ENCODE data around the gene RPH3AL. TPM values are rescaled to one million over a fixed set of nuclear protein-coding genes. Genes with fewer than 3 reads are reported as not detected.
"Not testable (repeated sequence)": the region's sequence is repeated elsewhere in the genome, so short reads cannot be mapped to it uniquely, and the experiment has no call there.

RPH3AL gene
- total and polyA plus RNA-seq, 4 experiments from 2014 or later, result 1.7 to 5.9 (median 4.0) TPM

- peaks cover 0 to 5% (median 4%) of the 10 kb centered on the region in 4 donors for H3K4me1 Mint-ChIP-seq
- H3K27ac Mint-ChIP-seq, result no peak overlapping the region
- no peaks in the 10 kb centered on the region for H3K36me3 ChIP-seq (ENCODE audit: insufficient read depth, low read length)
- no peak overlapping the region for H3K4me3 ChIP-seq (ENCODE audit: low read length in 2 of 2)
- H3K27ac ChIP-seq (ENCODE audit: low read depth, low read length), result no peak overlapping the region
- ChIA-PET CTCF (ENCODE audit: partially characterized antibody) (interaction anchor here (0.7 to 1.6 kb wide), 2 partner anchors 10 to 14 kb away, joined by 3 to 5 read pairs; no protein-coding TSS in a partner anchor), POLR2A (ENCODE audit: partially characterized antibody) (no interaction called here)
- no peaks in the 10 kb centered on the region for H3K9me3 ChIP-seq (ENCODE audit: control insufficient read depth in 1 of 2, low read length in 2 of 2)
- peaks cover 0 to 4% (median 0%) of the 10 kb centered on the region in 8 donors for H3K9me3 Mint-ChIP-seq
- intact Hi-C loops (cut with micrococcal nuclease), result no loop called here
- no peaks in the 10 kb centered on the region for H3K4me1 ChIP-seq (ENCODE audit: insufficient read depth, low read length)
- H3K4me3 Mint-ChIP-seq, result peak overlapping the region in 1 of 8 donors; percentile 37
- H3K27me3 Mint-ChIP-seq, result peaks cover 8 to 31% of the 10 kb centered on the region in 2 donors
- DNase-seq, result no peak
- H3K36me3 Mint-ChIP-seq, result no peaks in the 10 kb centered on the region
- peaks cover 6% of the 10 kb centered on the region for H3K27me3 ChIP-seq (ENCODE audit: insufficient read depth, low read length)
Measured at GRCh38 chr17:177155-177554, 175.5 kb downstream of the RPH3AL start.

GRCh38 chr17:173166-173911, 179.3 kb downstream of the RPH3AL start:
- CTCF ChIA-PET (ENCODE audit: partially characterized antibody), result no interaction called here

GRCh38 chr17:172401-172800, 180.2 kb downstream of the RPH3AL start:
- H3K4me1 Mint-ChIP-seq, result no peaks in the 10 kb centered on the region
- Histone ChIP-seq H3K36me3 (ENCODE audit: insufficient read depth, low read length) (no peaks in the 10 kb centered on the region), H3K4me3 (ENCODE audit: low read length in 2 of 2) (no peak overlapping the region), H3K4me1 (ENCODE audit: insufficient read depth, low read length) (no peaks in the 10 kb centered on the region), H3K27ac (ENCODE audit: low read depth, low read length) (no peak overlapping the region), H3K27me3 (ENCODE audit: insufficient read depth, low read length) (no peaks in the 10 kb centered on the region), H3K9me3 (ENCODE audit: control insufficient read depth in 1 of 2, low read length in 2 of 2) (no peaks in the 10 kb centered on the region)
- ChIA-PET CTCF (ENCODE audit: partially characterized antibody) (no interaction called here), POLR2A (ENCODE audit: partially characterized antibody) (no interaction called here)
- H3K4me3 Mint-ChIP-seq, result no peak overlapping the region
- H3K36me3 Mint-ChIP-seq, result no peaks in the 10 kb centered on the region
- H3K27ac Mint-ChIP-seq, result no peak overlapping the region
- DNase-seq, result no peak
- no peaks in the 10 kb centered on the region for H3K9me3 Mint-ChIP-seq
- intact Hi-C loops (cut with micrococcal nuclease), result no loop called here
- peaks cover 0 to 15% of the 10 kb centered on the region in 2 donors for H3K27me3 Mint-ChIP-seq

More at GRCh38 chr17:173166-173911, 179.3 kb downstream of the RPH3AL start:
- no peaks in the 10 kb centered on the region for H3K4me1 Mint-ChIP-seq
- H3K36me3 Mint-ChIP-seq, result no peaks in the 10 kb centered on the region
- H3K4me3 ChIP-seq (ENCODE audit: low read length in 2 of 2), result no peak overlapping the region
- POLR2A ChIA-PET (ENCODE audit: partially characterized antibody), result no interaction called here
- DNase-seq, result no peak
- H3K27ac ChIP-seq (ENCODE audit: low read depth, low read length), result no peak overlapping the region
- no peaks in the 10 kb centered on the region for H3K9me3 ChIP-seq (ENCODE audit: control insufficient read depth in 1 of 2, low read length in 2 of 2)
- H3K4me1 ChIP-seq (ENCODE audit: insufficient read depth, low read length), result no peaks in the 10 kb centered on the region
- no peak overlapping the region for H3K27ac Mint-ChIP-seq
- H3K27me3 Mint-ChIP-seq, result peaks cover 1 to 24% of the 10 kb centered on the region in 2 donors
- no peaks in the 10 kb centered on the region for H3K9me3 Mint-ChIP-seq
- intact Hi-C loops (cut with micrococcal nuclease), result no loop called here
- H3K27me3 ChIP-seq (ENCODE audit: insufficient read depth, low read length), result no peaks in the 10 kb centered on the region
- no peaks in the 10 kb centered on the region for H3K36me3 ChIP-seq (ENCODE audit: insufficient read depth, low read length)
- H3K4me3 Mint-ChIP-seq, result no peak overlapping the region

- no peaks in the 10 kb centered on the region for H3K27me3 ChIP-seq (ENCODE audit: insufficient read depth, low read length)
- no peak overlapping the region for H3K27ac Mint-ChIP-seq
- no peaks in the 10 kb centered on the region for H3K36me3 Mint-ChIP-seq
- no peaks in the 10 kb centered on the region for H3K9me3 ChIP-seq (ENCODE audit: control insufficient read depth in 1 of 2, low read length in 2 of 2)
- no peak overlapping the region for H3K27ac ChIP-seq (ENCODE audit: low read depth, low read length)
- H3K4me1 ChIP-seq (ENCODE audit: insufficient read depth, low read length), result no peaks in the 10 kb centered on the region
- no peak overlapping the region for H3K4me3 ChIP-seq (ENCODE audit: low read length in 2 of 2)
- DNase-seq, result no peak
- H3K36me3 ChIP-seq (ENCODE audit: insufficient read depth, low read length), result no peaks in the 10 kb centered on the region
- no peak overlapping the region for H3K4me3 Mint-ChIP-seq
- intact Hi-C loops (cut with micrococcal nuclease), result no loop called here
- H3K4me1 Mint-ChIP-seq, result no peaks in the 10 kb centered on the region
- POLR2A ChIA-PET (ENCODE audit: partially characterized antibody), result no interaction called here
- no peaks in the 10 kb centered on the region for H3K9me3 Mint-ChIP-seq
- CTCF ChIA-PET (ENCODE audit: partially characterized antibody), result no interaction called here
- H3K27me3 Mint-ChIP-seq, result peaks cover 0 to 11% of the 10 kb centered on the region in 2 donors
Measured at GRCh38 chr17:171871-172270, 180.7 kb downstream of the RPH3AL start.

DNA sequence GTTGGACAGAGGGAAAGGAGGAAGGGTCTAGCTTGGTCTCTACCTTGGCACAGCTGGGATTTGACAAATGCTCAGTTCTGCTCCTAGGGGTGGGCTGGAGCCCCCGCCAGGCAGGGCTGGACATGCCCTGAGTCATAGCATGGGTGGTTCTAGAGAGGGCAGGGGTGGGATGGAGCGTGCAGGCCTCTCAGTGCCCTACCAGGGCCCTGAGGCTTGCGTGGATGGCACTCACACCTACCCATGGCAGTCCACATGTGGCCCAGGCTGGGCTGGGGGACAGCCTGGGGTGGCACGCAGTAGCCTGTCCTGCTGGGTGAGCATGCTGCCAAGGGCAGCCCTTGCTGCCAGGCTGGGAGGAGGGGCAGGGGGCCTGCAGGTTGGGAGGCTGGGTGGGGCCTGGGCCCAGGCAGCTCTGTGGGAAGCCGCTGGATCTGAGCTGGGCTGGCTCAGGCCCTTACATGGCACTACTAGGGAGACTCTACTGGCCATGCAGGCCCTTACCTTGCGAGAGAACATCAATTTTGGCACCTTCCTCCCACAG, 182.4 kb downstream of the RPH3AL start:
- Mint-ChIP-seq H3K4me3 (no peak overlapping the region), H3K27me3 (peaks cover 0 to 14% of the 10 kb centered on the region in 2 donors), H3K27ac (no peak overlapping the region), H3K36me3 (no peaks in the 10 kb centered on the region), H3K4me1 (no peaks in the 10 kb centered on the region), H3K9me3 (no peaks in the 10 kb centered on the region)
- Histone ChIP-seq H3K27ac (ENCODE audit: low read depth, low read length) (no peak overlapping the region), H3K4me1 (ENCODE audit: insufficient read depth, low read length) (no peaks in the 10 kb centered on the region), H3K9me3 (ENCODE audit: control insufficient read depth in 1 of 2, low read length in 2 of 2) (no peaks in the 10 kb centered on the region), H3K27me3 (ENCODE audit: insufficient read depth, low read length) (no peaks in the 10 kb centered on the region), H3K36me3 (ENCODE audit: insufficient read depth, low read length) (no peaks in the 10 kb centered on the region), H3K4me3 (ENCODE audit: low read length in 2 of 2) (no peak overlapping the region)
- ChIA-PET CTCF (ENCODE audit: partially characterized antibody) (no interaction called here), POLR2A (ENCODE audit: partially characterized antibody) (no interaction called here)
- intact Hi-C loops (cut with micrococcal nuclease), result no loop called here
- DNase-seq, result no peak

DNA sequence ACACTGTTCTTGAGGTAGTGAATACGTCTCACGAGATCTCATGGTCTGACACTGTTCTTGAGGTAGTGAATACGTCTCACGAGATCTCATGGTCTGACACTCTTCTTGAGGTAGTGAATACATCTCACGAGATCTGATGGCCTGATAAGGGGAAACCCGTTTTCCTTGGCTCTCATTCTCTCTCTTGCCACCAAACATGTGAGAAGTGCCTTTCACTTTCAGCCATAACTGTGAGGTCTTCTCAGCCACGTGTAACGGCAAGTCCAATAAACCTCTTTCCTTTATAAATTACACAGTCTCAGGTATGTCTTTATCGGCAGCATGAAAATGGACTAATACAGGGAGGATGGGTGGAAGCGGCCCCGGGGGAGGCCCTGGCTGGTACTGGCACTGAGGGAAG, 184.0 kb downstream of the RPH3AL start:
- H3K27me3 ChIP-seq (ENCODE audit: insufficient read depth, low read length); H3K27ac Mint-ChIP-seq; POLR2A ChIA-PET (ENCODE audit: partially characterized antibody); H3K9me3 ChIP-seq (ENCODE audit: control insufficient read depth in 1 of 2, low read length in 2 of 2); H3K36me3 Mint-ChIP-seq; H3K36me3 ChIP-seq (ENCODE audit: insufficient read depth, low read length); H3K4me1 Mint-ChIP-seq; H3K27ac ChIP-seq (ENCODE audit: low read depth, low read length); DNase-seq; CTCF ChIA-PET (ENCODE audit: partially characterized antibody); H3K9me3 Mint-ChIP-seq; H3K4me3 Mint-ChIP-seq; H3K4me3 ChIP-seq (ENCODE audit: low read length in 2 of 2); H3K4me1 ChIP-seq (ENCODE audit: insufficient read depth, low read length); intact Hi-C loops (cut with micrococcal nuclease): not testable (repeated sequence)
- peaks cover 0 to 14% of the 10 kb centered on the region in 2 donors for H3K27me3 Mint-ChIP-seq

DNA sequence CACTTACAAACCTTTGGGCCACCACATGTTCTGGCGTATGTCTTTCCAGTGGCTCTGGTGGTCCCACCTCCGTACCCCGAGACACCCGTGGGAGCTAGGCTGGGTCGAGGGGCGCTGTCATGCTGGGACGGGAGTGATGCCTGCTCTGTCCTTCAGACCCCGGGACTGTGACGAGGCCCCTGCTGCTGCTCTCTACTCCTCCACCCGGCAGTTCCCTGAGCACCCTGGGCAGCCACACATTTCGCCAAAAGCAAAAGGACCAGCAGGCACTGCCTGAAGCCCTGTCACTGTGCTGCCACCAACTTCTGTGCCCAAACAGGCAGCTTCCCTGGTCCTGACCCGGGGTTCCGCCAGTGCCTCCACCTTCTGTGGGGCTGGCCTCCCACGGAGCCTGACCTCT, 186.7 kb downstream of the RPH3AL start:
- Mint-ChIP-seq H3K9me3 (no peaks in the 10 kb centered on the region), H3K4me1 (no peaks in the 10 kb centered on the region), H3K27me3 (peaks cover 2 to 13% of the 10 kb centered on the region in 2 donors), H3K36me3 (no peaks in the 10 kb centered on the region), H3K4me3 (no peak overlapping the region), H3K27ac (no peak overlapping the region)
- ChIA-PET CTCF (ENCODE audit: partially characterized antibody) (no interaction called here), POLR2A (ENCODE audit: partially characterized antibody) (no interaction called here)
- H3K9me3 ChIP-seq (ENCODE audit: control insufficient read depth in 1 of 2, low read length in 2 of 2), result no peaks in the 10 kb centered on the region
- intact Hi-C loops (cut with micrococcal nuclease), result no loop called here
- DNase-seq, result no peak
- H3K36me3 ChIP-seq (ENCODE audit: insufficient read depth, low read length), result no peaks in the 10 kb centered on the region
- H3K27ac ChIP-seq (ENCODE audit: low read depth, low read length), result no peak overlapping the region
- H3K4me3 ChIP-seq (ENCODE audit: low read length in 2 of 2), result no peak overlapping the region
- no peaks in the 10 kb centered on the region for H3K27me3 ChIP-seq (ENCODE audit: insufficient read depth, low read length)
- no peaks in the 10 kb centered on the region for H3K4me1 ChIP-seq (ENCODE audit: insufficient read depth, low read length)

All from CD4-positive, alpha-beta memory T cell (primary cell).